ENCODE measurements around the gene DOCK10.

Gene DOCK10

DNA sequence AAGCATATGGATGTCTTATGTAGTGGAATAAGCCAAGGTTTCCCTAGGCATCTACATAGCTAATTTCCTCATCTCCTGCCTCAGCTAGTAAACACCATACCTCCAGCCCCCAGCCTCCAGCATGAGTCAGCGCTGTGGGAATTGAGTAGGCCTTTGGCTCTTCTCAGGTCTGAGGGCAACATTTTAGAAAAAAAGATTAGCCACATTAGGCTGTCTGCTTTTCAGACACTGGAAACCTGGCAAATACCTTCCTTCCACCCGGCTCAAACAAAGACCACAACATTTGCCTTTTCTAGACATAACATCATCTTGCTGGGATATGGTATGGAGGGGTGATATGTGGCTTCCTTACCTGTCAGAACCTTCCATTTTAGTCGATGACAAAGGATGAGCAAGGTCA lies 320.0 kb downstream of the DOCK10 start:
- Histone ChIP-seq H3K27ac (ENCODE audit: extremely low read depth, low read depth, low read length) (no peak overlapping the region), H3K4me3 (ENCODE audit: low read depth, low read length) (no peak overlapping the region), H3K4me1 (ENCODE audit: control insufficient read depth, insufficient read depth, low read length) (no peaks in the 10 kb centered on the region), H3K9me3 (ENCODE audit: control insufficient read depth, insufficient read depth, low read depth, low read length) (no peaks in the 10 kb centered on the region), H3K36me3 (ENCODE audit: control insufficient read depth in 2 of 2, insufficient read depth in 1 of 2, low read length in 2 of 2) (no peaks in the 10 kb centered on the region)
- TF ChIP-seq ZBTB48 (tag by site-specific recombination; IDR thresholded peaks at IDR 0.05) (no peak), ZNF473 (tag by site-specific recombination; IDR thresholded peaks at IDR 0.05) (no peak), ZNF621 (tag by site-specific recombination; IDR thresholded peaks at IDR 0.05) (no peak), ZNF335 (tag by site-specific recombination; conservative IDR thresholded peaks at IDR 0.05) (no peak), REPIN1 (tag by site-specific recombination; IDR thresholded peaks at IDR 0.05; ENCODE audit: low read depth) (no peak), SP3 (tag by site-specific recombination; IDR thresholded peaks at IDR 0.05) (no peak), ZNF777 (tag by site-specific recombination; IDR thresholded peaks at IDR 0.05; ENCODE audit: borderline replicate concordance) (no peak), ZNF792 (tag by site-specific recombination; IDR thresholded peaks at IDR 0.05) (no peak), ZNF2 (tag by site-specific recombination; IDR thresholded peaks at IDR 0.05) (no peak), IKZF3 (tag by site-specific recombination; IDR thresholded peaks at IDR 0.05) (no peak), ZNF600 (tag by site-specific recombination; IDR thresholded peaks at IDR 0.05) (no peak), ZNF433 (tag by site-specific recombination; IDR thresholded peaks at IDR 0.05; ENCODE audit: low read depth) (no peak), ZNF548 (tag by site-specific recombination; IDR thresholded peaks at IDR 0.05) (no peak), HOXC10 (CRISPR knock-in tag; IDR thresholded peaks at IDR 0.05) (no peak), ZNF391 (tag by site-specific recombination; IDR thresholded peaks at IDR 0.05; ENCODE audit: borderline replicate concordance, low read depth) (no peak), ZNF169 (tag by site-specific recombination; IDR thresholded peaks at IDR 0.05) (no peak)
- TF ChIP-seq, protein P1, sequence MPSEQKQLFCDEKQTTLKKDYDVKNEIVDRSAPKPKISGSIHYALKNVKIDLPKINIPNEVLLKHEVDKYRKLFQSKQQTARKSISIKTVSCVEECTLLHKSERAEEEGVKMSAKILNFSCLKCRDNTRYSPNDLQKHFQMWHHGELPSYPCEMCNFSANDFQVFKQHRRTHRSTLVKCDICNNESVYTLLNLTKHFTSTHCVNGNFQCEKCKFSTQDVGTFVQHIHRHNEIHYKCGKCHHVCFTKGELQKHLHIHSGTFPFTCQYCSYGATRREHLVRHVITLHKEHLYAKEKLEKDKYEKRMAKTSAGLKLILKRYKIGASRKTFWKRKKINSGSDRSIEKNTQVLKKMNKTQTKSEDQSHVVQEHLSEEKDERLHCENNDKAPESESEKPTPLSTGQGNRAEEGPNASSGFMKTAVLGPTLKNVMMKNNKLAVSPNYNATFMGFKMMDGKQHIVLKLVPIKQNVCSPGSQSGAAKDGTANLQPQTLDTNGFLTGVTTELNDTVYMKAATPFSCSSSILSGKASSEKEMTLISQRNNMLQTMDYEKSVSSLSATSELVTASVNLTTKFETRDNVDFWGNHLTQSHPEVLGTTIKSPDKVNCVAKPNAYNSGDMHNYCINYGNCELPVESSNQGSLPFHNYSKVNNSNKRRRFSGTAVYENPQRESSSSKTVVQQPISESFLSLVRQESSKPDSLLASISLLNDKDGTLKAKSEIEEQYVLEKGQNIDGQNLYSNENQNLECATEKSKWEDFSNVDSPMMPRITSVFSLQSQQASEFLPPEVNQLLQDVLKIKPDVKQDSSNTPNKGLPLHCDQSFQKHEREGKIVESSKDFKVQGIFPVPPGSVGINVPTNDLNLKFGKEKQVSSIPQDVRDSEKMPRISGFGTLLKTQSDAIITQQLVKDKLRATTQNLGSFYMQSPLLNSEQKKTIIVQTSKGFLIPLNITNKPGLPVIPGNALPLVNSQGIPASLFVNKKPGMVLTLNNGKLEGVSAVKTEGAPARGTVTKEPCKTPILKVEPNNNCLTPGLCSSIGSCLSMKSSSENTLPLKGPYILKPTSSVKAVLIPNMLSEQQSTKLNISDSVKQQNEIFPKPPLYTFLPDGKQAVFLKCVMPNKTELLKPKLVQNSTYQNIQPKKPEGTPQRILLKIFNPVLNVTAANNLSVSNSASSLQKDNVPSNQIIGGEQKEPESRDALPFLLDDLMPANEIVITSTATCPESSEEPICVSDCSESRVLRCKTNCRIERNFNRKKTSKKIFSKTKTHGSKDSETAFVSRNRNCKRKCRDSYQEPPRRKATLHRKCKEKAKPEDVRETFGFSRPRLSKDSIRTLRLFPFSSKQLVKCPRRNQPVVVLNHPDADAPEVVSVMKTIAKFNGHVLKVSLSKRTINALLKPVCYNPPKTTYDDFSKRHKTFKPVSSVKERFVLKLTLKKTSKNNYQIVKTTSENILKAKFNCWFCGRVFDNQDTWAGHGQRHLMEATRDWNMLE (tag by site-specific recombination; conservative IDR thresholded peaks at IDR 0.05; ENCODE audit: low read depth): no peak
- TF ChIP-seq, protein P2, sequence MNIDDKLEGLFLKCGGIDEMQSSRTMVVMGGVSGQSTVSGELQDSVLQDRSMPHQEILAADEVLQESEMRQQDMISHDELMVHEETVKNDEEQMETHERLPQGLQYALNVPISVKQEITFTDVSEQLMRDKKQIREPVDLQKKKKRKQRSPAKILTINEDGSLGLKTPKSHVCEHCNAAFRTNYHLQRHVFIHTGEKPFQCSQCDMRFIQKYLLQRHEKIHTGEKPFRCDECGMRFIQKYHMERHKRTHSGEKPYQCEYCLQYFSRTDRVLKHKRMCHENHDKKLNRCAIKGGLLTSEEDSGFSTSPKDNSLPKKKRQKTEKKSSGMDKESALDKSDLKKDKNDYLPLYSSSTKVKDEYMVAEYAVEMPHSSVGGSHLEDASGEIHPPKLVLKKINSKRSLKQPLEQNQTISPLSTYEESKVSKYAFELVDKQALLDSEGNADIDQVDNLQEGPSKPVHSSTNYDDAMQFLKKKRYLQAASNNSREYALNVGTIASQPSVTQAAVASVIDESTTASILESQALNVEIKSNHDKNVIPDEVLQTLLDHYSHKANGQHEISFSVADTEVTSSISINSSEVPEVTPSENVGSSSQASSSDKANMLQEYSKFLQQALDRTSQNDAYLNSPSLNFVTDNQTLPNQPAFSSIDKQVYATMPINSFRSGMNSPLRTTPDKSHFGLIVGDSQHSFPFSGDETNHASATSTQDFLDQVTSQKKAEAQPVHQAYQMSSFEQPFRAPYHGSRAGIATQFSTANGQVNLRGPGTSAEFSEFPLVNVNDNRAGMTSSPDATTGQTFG (tag by site-specific recombination; IDR thresholded peaks at IDR 0.05; ENCODE audit: borderline replicate concordance): no peak
- TF ChIP-seq, protein P3, sequence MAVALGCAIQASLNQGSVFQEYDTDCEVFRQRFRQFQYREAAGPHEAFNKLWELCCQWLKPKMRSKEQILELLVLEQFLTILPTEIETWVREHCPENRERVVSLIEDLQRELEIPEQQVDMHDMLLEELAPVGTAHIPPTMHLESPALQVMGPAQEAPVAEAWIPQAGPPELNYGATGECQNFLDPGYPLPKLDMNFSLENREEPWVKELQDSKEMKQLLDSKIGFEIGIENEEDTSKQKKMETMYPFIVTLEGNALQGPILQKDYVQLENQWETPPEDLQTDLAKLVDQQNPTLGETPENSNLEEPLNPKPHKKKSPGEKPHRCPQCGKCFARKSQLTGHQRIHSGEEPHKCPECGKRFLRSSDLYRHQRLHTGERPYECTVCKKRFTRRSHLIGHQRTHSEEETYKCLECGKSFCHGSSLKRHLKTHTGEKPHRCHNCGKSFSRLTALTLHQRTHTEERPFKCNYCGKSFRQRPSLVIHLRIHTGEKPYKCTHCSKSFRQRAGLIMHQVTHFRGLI (tag by site-specific recombination; IDR thresholded peaks at IDR 0.05): no peak
- ChIA-PET CTCF (interaction anchor here (0.6 kb wide), 2 partner anchors 347 to 914 kb away, joined by 3 read pairs; no protein-coding TSS in a partner anchor), POLR2A (no interaction called here)
